OCI-LY1 (cell line): Measurements from ENCODE around the gene RHBDF2.

Experiments used
- CTCF ChIP-seq: fragments of 200-600 bp; sonication (generic), shearing (Covaris generic); IDR thresholded peaks from 2 replicates; pipeline ENCODE4 v1.5.1; 2017; ENCODE audit warnings: mild to moderate bottlenecking, antibody characterized with exemption, low read length, moderate library complexity, mixed read lengths
- EZH2 ChIP-seq: fragments of 200-600 bp; sonication (generic), shearing (Covaris generic); IDR thresholded peaks from 2 replicates; pipeline ENCODE4 v1.8.0; 2017; ENCODE audit warnings: borderline replicate concordance, mixed run types, mild to moderate bottlenecking, antibody characterized with exemption, low read length, moderate library complexity, mixed read lengths

GRCh38 chr17:76542566-76542971, 41.3 kb upstream of the RHBDF2 start:
- no peak for TF ChIP-seq CTCF
- TF ChIP-seq EZH2 = no peak
